Renal pelvis (tissue), 4 donors: Measurements from ENCODE around the gene CRIP1. TPM values are rescaled to one million over a fixed set of nuclear protein-coding genes. Genes with fewer than 3 reads are reported as not detected.
A peak's percentile ranks its signal among the peaks of the same experiment; 100 is the strongest.

Experiments used
- DNase-seq: peaks from one replicate; pipeline ENCODE4 v3.0.0-alpha.2; 2013
- polyA plus RNA-seq, 3 donors: library from polyadenylated mRNA; unstranded; fragments of 120-200 nt; gene quantifications; one replicate each; pipeline ENCODE4 v1.2.1, GENCODE V29; 2013; ENCODE audit not compliant: insufficient read length in 3 of 3

Gene CRIP1
- polyA plus RNA-seq, 3 donors: 28.8 to 36.6 (median 34.6) TPM

DNA sequence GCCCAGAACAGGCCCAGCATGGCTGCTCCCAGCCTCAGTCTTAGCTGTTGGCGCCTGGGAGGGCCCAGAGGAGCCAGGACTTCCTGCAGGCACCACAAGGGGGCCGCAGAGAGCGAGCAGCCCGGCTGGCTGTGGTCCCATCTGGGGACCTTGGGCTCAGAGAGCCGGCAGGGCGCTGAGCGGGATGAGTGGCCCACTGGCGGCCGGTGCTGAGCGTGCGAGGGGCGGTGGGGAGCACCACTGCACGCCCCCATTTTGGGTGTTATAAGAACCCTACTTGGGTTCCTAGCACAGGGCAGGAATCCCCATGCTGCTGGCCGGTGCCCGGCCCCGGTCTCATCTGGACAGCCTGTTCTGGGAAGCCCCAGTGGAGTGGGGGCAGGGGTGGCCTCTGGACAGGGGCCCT lies 38.0 kb upstream of the CRIP1 start:
- DNase-seq: peak; percentile 48

DNA sequence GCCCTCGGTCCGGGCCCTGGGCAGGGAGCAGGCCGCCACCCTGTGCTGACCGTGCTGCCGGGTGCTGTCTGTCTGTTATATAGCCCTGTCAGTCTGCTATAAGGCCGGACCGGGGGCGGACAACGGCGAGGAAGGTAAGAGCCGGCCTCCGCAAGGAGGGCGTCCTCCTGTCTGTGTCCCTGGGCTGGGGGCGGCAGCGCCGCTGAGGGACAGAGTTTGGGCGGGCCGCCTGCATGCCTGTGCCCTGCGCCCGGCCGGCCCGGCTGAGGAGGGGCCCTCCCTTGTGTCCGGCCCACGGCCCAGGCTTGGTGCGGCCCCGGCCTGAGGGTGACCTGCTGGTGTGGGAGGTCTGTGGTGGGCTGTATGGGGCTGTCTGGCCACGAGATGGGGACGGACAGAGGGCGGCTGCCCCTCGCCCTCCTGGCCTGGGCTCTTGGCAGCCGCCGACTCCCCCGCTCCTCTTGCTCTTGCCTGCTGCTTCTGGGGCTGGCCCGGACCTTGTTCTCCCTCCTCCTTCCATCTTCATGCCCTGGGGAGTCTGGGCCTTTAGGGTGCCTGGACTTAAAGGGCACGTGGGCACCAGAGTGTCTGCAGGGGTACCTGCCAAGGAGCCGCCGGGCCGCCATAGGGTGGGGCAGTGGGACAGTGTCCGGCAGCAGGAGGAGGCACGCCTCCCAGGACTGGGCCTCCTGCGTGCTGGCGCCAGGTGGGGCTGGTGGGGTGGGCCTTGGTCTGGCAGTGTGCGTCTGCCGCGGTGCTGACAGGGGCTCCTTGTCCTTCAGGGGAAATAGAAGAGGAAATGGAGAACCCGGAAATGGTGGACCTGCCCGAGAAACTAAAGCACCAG lies 37.2 kb upstream of the CRIP1 start:
- DNase-seq: no peak

DNA sequence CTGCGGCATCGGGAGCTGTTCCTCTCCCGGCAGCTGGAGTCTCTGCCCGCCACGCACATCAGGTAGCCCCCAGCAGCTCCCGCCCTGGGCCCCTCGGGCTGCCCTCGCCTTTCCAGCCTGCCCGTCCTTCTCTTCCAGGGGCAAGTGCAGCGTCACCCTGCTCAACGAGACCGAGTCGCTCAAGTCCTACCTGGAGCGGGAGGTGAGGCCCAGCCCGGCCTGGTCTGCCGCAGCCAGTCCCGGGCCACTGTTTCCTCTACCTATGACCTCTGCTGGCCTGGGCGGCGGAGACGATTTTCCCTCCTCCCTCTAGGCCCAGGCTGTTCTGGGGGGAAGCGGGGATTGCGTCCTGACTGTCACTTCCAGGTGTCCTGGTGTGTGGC lies 36.6 kb upstream of the CRIP1 start:
- no peak for DNase-seq

DNA sequence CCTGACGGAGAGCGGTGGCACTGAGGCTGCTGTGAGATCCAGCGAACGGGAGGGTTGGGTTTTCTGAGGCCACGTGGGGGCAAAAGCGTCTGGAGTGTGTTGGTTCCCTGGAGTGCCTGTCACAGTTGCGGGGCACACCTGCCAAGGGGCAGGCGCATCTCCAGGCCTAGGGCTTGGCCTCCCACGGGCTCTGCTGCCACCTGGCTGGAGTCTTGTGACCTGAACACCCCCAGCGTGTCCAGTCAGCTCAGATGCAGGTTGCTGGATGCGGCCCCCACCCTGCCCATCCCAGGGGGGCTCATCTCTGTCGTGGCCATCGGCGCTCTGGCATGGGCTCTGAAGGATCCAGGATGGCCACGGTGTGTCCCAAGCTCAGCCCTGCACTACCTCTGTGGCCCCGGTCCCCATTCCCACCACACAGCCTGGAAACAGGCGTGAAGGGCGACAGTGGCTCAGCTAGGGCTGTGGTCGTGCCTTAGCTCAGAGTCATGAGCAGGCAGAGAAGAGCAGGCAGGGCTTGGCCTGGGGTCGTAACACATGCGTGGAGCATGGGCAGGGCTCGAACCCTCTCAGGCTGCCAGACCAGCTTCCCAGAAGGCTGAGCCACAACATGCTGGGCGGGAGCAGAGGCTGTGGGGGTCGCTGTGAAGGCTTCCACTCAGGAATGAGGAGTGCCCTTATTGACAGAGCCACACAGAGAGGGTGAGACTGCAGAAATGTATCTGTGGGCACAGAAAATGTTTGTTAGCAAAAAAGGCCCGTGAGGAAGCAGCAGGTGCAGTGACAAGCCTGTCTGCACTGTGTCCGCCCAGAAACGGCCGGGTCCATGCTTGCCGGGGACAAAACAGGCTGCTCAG lies 35.6 kb upstream of the CRIP1 start:
- no peak for DNase-seq

DNA sequence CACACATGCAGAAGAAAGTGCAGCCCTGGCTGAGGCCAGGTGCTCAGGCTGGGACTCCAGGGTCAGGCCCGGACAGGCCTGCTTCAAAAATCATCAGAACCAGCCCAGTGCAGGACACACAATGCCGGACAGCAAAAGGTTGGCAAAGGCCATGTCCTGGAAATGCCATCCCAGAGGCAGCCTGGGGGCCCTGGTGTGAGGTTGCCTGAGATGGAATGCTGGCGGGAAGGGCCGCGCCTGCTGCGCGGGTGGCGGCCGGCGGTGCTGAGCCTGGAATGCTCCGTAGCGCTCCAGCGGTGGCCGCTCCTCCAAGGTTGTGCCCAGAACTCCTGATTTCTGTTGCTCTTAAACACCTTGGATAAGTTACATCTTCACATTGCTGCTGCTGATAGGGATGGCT lies 33.7 kb upstream of the CRIP1 start:
- no peak for DNase-seq

DNA sequence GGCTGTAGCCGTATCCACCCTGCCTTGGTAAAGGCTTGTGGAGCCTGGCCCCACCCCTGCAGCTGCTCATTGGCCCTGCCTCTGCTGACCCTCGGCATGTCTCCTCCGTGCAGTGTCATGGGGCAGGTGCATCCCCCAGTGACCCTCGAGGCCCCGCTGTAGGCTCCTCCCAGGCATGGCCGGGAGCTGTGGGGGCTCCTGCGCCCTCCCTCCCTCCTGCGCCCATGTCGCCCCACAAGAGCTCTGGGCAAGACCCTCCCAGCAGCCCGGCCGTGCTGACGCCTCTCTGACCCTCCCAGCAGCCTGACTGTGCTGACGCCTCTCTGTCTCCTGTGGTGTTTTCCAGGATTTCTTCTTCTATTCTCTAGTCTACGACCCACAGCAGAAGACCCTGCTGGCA lies 32.8 kb upstream of the CRIP1 start:
- DNase-seq: no peak

DNA sequence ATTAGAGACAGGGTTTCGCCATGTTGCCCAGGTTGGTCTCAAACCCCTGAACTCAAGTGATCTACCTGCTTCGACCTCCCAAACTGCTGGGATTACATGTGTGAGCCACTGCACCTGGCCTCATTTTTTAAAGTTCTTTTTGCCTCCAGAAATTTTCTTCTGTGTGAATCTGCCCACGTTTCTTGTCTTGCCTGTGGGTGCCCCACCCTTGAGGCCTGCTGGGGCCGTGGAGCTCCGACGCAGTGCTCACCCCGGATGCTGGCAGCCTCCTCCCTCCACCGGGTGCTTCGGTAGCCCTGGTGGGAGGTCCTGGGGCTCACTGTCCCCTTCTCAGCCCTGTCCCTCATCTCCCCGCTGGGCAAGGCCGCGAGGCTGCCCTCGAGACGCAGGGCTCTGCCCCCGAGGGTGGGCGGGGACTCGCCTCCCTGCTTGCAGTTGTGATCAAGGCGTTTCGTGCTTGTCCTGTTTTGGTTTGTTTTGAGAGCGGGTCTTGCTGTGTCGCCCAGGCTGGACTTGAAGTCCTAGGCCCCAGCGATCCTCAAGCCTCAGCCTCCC lies 31.5 kb upstream of the CRIP1 start:
- DNase-seq: no peak

DNA sequence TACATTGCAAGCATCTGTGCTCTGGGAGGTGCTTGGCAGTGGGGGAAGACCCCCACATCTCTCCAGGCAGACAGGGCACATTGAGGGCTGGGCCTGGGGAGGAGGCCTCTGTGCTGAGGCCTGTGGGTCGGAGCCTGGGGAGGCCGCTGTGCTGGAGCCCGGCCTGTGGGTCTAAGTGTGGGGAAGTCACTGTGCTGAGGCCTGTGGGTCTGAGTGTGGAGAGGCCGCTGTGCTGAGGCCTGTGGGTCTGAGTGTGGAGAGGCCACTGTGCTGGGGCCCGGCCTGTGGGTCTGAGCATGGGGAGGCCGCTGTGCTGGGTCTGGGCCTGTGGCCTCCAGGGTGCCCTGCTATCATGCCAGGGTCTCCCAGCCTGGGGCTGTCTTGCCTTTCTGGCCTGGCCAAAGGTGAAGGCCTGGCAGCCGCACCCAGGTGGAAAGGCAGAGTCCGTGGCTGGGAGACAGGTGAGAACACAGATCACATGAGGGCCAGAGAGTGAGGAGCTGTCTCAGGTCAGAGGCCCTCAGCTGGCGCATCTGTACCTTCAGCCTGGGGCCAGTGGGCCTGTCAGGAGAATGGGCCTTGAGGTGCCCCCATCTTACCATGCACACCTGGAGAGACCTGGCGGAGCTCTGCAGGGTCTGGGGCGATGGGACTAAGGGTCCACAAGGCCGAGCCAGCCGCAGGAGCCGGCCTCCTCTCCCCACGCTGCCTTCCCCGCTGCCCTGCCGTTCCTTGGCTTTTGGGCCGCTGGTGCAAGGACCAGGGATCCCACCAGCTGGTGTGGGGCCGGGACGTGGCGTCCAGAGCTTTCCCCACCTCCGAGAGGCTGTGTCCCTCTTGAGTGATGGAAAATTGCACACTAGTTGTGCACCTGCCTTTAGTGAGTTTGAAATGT lies 30.7 kb upstream of the CRIP1 start:
- DNase-seq: no peak

DNA sequence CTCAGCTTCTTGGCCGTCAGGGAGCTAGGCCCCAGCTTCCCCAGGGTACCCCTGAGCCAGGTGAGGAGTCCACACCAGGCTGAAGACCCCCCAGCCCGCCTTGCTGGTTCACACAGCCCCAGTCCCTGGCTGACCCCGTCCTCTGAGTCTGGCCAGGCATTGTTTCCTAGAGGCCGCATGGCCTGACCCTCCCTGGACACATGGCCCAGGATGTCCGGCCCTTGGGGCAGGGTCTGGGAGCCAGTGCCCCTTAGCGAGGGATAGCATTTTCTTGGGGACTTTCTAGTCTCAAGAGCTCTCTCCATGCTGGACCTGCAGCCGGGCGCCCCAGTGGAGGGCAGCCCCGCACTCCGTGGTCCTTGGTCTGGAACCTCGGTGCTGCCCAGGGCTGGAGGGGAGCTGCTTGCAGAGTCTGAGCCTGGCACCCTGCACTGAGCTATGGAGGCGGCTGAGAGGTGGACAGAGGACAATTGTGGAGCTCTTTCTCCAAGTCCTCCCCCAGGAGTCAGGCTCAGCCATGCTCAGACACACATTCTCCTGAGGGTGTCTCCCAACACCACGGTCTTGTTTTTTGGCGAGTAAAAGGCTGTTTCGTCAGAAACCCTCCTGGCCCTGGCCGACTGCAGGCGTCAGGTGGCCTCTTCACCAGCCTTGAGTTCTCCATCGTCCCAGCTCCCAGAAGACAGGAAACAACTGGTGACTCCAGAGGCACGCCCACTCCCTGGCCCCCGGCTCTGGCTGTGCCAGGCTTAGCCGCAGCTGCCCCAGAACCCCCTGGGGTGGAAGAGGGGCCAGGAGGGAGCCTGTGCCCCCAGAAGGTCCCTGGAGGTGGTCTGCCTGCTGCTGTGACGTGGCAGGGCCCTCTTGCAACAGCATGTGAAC lies 29.7 kb upstream of the CRIP1 start:
- no peak for DNase-seq

DNA sequence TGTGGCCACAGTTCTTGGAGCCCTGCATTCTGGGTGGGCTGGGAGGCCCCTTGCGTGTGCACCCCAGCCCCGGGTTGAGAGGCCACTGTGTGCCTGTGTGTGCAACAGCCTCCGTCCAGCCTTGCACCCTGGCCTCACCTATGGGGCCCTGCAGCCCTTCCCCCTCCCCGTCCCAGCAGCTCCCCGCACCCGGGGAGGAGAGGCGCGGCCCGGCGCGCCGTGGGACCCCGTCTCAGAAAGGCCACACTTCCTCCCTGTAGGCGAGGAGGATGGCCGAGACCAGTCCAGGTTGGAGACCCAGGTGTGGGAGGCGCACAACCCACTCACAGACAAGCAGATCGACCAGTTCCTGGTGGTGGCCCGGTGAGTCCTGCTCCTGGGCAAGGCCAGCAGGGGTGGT lies 28.7 kb upstream of the CRIP1 start:
- no peak for DNase-seq

DNA sequence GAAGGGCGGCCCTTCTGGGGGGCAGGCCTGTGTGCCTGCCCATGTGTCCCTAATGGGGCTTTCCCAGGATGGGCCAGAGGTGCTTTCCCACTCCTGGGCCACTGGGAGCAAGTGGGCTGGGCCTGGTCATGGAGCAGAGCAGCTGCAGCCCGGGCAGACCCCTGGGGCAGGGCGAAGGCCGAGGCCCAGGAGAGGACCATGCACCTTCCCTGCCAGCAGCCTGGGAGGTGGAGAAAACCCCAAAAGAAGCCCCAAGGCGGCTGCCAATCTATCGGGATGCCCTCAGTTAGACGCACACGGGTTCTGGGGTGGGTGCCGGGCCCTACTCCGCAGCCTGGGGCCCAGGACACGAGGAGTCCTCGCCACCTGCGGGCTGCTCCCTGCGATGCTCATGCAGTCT lies 28.1 kb upstream of the CRIP1 start:
- DNase-seq: no peak

DNA sequence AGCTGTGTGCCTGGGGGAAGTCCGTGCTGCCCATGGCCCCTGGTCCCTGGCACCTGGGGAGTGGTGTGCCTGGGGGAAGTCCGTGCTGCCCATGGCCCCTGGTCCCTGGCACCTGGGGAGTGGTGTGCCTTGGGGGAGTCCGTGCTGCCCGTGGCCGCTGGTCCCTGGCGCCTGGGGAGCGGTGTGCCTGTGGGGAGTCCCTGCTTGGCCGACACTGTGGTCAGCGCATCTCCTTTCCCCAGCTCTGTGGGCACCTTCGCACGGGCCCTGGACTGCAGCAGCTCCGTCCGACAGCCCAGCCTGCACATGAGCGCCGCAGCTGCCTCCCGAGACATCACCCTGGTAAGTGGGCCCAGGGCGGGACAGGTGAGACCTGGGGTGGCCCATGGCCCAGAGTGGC lies 26.6 kb upstream of the CRIP1 start:
- no peak for DNase-seq

DNA sequence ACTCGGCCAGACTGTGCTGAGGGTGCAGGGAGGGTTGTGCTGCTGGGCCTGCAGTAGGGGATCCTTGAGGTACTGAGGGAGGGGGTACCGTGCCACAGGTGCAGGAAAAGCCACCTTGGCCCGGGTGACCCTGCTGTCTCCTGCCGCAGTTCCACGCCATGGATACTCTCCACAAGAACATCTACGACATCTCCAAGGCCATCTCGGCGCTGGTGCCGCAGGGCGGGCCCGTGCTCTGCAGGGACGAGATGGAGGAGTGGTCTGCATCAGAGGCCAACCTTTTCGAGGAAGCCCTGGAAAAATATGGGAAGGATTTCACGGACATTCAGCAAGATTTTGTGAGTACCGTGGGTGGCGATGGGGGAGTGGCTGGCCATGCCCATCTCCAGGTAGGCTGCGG lies 26.1 kb upstream of the CRIP1 start:
- DNase-seq: no peak

DNA sequence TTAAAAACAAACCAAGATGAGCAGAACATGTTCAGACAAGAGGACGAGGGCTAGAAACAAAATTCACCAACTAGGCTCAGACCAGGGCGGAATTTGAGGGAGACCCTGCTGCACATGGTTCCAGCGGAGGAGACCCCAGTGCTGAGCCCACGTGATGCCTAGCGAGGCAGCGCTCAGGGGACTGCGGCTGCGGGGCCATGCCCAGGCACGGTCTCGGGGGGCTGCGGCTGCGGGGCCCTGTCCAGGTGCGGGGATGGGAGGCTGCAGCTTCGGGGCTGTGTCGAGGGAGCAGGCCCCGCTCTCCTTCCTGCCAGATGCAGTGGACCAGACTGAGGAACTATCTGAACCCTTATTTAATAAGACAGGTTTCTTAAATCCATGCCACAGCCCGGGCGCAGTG lies 24.8 kb upstream of the CRIP1 start:
- DNase-seq: no peak

DNA sequence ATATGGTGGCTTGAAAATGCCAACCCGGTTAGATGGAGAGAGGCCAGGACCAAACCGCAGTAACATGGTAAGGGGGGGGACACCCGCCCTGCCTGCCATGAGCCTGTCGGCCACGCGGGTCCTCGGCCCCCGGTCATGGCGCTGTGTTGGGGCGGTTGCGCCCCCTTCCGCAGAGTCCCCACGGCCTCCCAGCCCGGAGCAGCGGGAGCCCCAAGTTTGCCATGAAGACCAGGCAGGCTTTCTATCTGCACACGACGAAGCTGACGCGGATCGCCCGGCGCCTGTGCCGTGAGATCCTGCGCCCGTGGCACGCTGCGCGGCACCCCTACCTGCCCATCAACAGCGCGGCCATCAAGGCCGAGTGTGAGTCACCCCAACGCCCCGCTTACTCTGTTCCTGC lies 22.2 kb upstream of the CRIP1 start:
- no peak for DNase-seq

DNA sequence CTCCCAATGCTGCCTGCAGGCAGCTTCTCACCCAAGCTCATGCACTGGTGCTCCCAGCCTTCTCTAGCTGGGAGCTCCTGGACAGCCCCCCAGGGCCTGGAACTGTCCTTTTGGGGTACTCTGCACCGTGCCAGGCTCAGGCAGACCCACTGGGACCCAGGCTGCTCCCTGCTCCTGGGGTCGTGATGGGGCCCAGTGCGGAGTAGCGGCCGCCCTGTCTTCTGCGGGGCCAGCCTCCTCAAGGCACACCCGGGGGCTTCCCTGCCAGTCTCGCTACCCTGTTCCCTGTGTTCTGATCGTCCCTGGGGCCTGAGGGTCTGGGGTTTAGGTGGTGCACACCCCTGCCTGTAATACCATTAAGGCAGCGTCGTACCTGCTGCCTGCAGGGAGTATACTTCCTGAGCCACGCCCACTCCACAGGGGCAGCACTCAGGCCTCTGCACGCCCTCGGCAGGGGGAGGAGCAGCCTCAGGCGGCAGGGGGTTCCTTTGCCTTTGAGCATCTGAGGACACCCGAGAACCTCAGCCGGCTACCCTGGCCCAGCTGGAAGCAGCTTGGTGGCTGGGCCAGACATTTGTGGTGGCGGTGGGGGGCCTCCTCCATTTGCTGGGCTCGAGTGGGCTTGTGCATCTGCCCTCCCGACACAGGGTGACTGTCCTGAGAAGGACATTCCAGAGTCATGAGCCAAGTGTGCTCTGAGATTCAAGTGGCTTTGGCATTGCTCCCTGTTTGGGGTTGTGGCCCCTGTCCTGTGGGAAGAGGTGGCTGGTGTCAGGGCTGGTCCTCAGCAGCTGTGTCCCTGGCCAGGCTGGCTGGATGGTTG lies 21.3 kb upstream of the CRIP1 start:
- DNase-seq: no peak

DNA sequence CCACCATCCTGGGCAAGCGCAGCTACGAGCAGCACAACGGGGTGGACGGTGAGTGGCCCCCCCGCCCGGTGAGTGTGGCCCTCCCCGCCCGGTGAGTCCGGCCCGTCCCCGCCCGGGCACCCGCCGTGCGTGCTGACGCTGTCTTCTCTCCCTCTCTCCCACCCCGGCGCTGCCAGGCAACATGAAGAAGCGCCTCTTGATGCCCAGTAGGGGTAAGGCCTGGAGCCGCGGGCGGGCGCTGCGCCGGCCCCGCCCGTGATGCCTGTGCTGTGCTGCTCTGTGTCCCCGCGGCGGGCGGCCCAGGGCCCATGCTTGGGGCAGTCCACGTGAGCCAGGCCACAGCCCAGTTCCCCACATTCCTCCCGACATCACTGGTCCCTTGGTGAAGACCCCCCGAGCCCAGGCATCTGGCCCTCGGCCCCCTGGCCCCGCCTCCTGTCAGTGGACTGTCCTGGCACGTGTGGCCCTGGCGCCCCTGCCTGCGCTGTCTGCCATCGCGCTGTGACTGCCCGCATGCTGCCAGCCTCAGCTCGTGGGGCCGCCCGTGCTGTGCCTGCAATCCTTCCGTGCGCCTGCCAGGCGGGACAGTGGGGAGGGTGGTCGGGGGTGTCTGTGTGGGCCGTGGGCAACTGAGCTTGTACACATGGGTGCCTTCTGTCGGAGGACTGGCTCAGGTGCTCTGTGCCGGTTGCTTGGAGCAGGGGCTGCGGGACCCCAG lies 20.0 kb upstream of the CRIP1 start:
- DNase-seq: no peak

DNA sequence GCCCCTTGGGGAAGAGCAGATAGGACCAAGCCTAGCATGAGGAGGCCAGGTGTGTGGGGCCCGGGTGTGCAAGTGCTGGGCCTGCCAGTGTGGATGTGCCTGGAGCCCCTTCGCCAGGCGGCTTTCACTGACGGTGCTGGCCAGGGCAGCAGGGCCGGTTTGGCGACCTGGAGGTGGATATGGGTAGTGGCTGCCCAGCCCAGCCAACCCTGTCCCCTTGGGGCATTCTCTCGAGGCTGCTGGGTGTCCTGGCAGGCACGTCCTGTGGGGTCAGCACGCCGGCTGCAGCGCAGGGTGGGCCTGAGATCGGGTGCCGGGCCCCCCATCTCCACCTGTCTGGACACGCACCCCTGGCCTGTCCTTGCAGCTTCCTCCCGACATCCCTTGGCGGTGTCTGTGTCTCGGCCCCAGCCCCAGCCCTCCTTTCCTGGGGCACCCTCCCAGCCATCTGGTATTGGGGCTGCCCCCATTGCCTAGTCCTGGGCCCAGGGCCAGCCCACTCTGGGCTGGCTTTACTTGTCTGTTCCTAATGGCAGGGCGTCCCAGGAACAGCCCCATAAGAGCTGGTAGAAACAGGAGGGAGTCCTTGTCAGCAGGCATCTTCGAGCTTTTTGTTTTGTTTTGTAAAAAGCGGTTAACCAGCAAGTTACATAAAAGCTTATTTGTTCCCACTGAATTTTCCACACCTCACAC lies 19.3 kb upstream of the CRIP1 start:
- no peak for DNase-seq
